Left renal cortex interstitium (tissue), 4 donors: ENCODE results near the gene IFITM5. TPM values are rescaled to one million over a fixed set of nuclear protein-coding genes. Genes with fewer than 3 reads are reported as not detected.

Experiments
- DNase-seq, 4 donors: peaks; one replicate each; pipeline ENCODE4 v3.0.0-alpha.2; 2013; ENCODE audit warnings: low read depth in 4 of 4, low spot score in 2 of 4, missing footprints in 1 of 4
- polyA plus RNA-seq, 4 donors: library from polyadenylated mRNA; unstranded; fragments of 120-200 nt; gene quantifications; one replicate each; pipeline ENCODE4 v1.2.1, GENCODE V29; 2013; ENCODE audit not compliant: insufficient read length in 4 of 4

The IFITM5 gene
- polyA plus RNA-seq, 4 donors = 0.21 to 0.65 TPM; not detected in 2

- no peak for DNase-seq
Measured at GRCh38 chr11:285021-285893, 14.1 kb downstream of the IFITM5 start.

DNA sequence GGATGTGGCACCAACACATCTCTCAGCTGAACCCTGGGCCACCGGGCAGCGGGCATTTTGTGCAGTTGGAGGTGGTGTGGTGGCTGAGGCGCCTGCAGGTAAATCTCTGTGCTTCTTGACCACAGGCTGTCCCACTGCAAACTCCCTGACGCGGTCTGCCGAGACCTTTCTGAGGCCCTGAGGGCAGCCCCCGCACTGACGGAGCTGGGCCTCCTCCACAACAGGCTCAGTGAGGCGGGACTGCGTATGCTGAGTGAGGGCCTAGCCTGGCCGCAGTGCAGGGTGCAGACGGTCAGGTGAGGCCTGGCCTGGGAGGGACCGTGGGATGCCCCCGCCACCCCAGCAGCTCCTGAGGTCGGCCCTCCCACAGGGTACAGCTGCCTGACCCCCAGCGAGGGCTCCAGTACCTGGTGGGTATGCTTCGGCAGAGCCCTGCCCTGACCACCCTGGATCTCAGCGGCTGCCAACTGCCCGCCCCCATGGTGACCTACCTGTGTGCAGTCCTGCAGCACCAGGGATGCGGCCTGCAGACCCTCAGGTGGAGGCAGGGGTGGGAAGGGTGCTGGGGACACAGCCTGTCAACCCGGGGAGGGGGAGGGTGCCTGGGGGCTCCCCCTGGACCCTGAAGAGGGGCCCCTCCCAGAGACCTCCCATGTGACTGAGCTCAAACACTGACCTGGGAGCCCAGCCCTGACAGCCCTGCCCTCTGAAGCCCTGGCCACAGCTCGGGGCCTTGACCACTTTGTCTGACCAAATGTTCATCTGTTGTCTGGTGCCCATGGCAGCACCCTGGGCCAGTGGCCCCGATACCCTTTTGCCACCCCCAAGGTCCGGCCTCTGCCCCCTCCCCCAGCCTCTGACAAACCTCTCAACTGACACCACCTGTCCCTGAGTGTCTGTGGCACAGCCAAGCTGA, 15.0 kb downstream of the IFITM5 start:
- DNase-seq = no peak

- no peak for DNase-seq
Measured at GRCh38 chr11:283405-284104, 15.8 kb downstream of the IFITM5 start.

DNA sequence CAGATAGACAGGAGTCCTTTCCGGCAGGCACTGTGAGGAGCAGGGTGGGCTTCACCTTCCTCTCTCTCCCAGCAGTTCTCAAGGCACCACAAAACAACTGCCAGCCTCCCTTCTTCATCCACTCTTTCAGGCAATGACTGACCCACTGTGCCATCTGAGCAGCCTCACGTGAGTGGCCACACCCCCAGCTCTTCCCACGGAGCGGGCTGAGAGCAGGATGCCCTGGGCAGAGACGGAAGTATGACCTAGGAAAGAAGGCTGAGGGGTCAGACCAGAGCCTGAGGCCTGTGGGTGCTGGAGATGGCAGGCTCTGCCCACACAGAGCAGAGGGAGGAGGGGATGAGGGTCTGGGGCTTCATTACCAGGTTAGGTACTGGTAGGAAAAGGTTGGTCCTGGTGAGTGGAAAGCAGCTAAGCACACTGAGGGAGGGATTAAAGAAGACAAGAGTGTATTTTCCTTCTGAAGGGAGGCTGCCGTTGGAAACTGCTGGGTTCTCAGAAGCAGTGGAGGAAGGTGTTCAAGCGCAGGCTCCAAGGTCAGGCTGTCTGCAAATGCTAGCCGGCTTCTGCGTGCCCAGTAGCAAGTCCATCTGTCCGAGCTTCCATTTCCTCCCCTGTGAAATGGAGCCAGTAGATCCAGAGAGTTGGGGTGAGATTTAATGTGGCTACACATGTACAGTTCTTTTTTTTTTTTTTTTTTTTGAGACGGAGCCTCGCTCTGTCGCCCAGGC, 16.5 kb downstream of the IFITM5 start:
- DNase-seq = no peak

DNA sequence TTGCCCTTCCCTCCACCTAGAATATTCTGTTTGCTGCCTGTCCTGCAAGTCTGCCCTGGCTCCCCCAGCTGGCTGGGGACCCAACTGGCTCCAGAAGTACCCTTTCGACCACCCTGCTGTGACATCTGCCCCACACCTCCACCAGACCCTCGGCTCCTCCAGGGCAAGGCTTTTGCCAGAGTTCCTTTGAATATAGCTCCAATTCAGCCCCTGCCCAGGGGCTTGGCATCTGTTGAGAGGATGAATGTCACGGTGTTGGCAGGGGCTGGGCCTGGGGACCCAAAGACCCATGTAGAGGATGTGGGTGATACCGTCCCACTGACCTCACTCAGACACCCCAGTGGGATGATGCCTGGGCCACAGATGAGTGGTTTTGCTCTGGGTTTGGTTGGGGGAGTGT, 17.2 kb downstream of the IFITM5 start:
- DNase-seq = no peak

GRCh38 chr11:281486-282161, 17.7 kb downstream of the IFITM5 start:
- no peak for DNase-seq

DNA sequence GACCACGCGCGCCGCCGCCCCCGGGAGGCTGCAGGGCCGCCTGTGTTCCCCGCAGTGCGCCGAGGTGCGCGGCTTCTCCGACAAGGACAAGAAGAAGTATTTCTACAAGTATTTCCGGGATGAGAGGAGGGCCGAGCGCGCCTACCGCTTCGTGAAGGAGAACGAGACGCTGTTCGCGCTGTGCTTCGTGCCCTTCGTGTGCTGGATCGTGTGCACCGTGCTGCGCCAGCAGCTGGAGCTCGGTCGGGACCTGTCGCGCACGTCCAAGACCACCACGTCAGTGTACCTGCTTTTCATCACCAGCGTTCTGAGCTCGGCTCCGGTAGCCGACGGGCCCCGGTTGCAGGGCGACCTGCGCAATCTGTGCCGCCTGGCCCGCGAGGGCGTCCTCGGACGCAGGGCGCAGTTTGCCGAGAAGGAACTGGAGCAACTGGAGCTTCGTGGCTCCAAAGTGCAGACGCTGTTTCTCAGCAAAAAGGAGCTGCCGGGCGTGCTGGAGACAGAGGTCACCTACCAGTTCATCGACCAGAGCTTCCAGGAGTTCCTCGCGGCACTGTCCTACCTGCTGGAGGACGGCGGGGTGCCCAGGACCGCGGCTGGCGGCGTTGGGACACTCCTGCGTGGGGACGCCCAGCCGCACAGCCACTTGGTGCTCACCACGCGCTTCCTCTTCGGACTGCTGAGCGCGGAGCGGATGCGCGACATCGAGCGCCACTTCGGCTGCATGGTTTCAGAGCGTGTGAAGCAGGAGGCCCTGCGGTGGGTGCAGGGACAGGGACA, 18.4 kb downstream of the IFITM5 start:
- no peak for DNase-seq

DNA sequence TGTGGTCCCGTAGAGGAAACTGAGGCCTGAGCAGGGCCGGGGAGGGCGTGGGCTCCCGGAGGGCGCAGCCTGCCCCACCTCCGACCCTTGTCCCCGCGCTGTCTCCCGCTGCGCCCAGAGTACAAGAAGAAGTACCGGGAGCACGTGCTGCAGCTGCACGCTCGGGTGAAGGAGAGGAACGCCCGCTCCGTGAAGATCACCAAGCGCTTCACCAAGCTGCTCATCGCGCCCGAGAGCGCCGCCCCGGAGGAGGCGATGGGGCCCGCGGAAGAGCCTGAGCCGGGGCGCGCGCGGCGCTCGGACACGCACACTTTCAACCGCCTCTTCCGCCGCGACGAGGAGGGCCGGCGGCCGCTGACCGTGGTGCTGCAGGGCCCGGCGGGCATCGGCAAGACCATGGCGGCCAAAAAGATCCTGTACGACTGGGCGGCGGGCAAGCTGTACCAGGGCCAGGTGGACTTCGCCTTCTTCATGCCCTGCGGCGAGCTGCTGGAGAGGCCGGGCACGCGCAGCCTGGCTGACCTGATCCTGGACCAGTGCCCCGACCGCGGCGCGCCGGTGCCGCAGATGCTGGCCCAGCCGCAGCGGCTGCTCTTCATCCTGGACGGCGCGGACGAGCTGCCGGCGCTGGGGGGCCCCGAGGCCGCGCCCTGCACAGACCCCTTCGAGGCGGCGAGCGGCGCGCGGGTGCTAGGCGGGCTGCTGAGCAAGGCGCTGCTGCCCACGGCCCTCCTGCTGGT, 19.2 kb downstream of the IFITM5 start:
- no peak for DNase-seq

GRCh38 chr11:279040-279965, 20.0 kb downstream of the IFITM5 start:
- no peak for DNase-seq

DNA sequence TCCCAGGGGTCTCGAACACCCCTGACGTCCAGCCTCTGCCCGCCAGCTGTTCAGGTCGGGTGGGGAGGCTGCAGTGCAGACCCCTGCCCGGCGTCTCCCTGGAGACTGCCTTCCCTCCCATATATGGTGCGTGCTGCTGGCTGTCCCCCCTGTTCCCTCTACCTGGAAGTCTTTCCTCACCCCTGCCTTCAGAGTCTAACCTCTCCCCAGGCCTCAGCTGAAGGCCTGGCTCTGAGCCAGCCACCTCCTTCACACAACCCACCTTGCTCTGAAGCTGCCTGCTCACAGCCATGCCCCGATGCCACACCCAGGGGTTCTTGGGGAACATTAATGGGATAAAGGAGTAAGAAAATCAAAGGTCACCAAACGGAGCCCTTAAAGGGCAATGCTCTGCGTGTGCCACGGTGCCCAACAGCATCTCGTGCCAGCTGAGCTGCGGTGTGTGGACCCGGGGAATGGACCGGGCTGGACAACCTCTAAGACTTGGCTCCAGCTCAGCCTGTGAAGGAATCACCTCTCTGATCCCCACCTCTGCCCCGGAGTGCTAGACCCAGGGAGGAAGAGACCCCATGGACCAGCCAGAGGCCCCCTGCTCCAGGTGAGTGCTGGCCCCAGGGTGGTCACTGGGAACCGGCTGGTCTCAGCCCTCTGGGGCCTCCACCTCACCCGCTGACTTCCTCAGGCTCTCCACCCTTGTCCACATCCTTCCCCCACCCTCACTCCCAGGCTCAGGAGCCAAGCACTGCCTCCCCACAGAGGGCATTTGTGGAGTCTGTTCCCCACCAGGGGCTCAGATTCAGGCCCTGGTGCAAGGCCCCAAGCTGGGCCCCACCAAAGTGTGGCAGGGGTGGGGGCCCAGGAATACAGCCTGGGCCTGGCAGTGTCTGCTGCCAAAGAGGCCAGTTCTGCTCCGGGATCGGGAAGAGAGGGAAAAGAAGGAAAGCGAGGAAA, 21.1 kb downstream of the IFITM5 start, which contains the start of gene NLRP6:
Gene NLRP6 (plus strand): TSS at position 407 of the 951 bp plus-strand sequence. CDS start 163 bp downstream, at position 570.
- no peak for DNase-seq

- no peak for DNase-seq
Measured at GRCh38 chr11:276219-276618, 23.1 kb downstream of the IFITM5 start.

- DNase-seq = no peak
Measured at GRCh38 chr11:272931-273198, 26.5 kb downstream of the IFITM5 start.

- DNase-seq = no peak
Measured at GRCh38 chr11:272195-272930, 27.0 kb downstream of the IFITM5 start.

GRCh38 chr11:271319-271715, 28.0 kb downstream of the IFITM5 start:
- DNase-seq = no peak
